ENCODE measurements around the gene CDC42EP4.

Gene CDC42EP4

DNA sequence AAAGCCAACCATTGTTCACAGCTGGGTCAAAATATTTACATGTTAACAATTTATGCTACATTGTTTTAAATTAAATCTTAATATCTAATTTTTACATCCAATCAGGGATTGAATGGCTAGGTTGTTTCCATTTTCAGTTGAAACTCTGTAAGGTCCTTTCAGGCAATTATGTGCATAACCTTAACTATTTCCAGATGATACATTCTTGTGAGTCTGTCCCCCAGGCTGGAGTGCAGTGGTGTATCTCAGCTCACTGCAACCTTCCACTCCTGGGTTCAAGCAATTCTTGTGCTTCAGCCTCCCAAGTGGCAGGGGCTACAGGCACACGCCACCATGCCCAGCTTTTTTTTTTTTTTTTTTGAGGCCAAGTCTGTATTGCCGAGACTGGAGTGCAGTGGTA, 10.4 kb downstream of the CDC42EP4 start:
- TF ChIP-seq, protein P1, sequence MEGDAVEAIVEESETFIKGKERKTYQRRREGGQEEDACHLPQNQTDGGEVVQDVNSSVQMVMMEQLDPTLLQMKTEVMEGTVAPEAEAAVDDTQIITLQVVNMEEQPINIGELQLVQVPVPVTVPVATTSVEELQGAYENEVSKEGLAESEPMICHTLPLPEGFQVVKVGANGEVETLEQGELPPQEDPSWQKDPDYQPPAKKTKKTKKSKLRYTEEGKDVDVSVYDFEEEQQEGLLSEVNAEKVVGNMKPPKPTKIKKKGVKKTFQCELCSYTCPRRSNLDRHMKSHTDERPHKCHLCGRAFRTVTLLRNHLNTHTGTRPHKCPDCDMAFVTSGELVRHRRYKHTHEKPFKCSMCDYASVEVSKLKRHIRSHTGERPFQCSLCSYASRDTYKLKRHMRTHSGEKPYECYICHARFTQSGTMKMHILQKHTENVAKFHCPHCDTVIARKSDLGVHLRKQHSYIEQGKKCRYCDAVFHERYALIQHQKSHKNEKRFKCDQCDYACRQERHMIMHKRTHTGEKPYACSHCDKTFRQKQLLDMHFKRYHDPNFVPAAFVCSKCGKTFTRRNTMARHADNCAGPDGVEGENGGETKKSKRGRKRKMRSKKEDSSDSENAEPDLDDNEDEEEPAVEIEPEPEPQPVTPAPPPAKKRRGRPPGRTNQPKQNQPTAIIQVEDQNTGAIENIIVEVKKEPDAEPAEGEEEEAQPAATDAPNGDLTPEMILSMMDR (IDR thresholded peaks at IDR 0.05; ENCODE audit: low read depth, low read length): no peak
- H3K4me3 ChIP-seq (ENCODE audit: low read depth, low read length): no peak overlapping the region
- DNase-seq (ENCODE audit: low read depth, low spot score): no peak
- in situ Hi-C loops (cut with HindIII; ENCODE audit: low sequenced_read_pairs): no loop called here

GRCh38 chr17:73300392-73300791, 11.4 kb downstream of the CDC42EP4 start:
- H3K4me3 ChIP-seq (ENCODE audit: low read depth, low read length): no peak overlapping the region
- TF ChIP-seq, protein P1 (IDR thresholded peaks at IDR 0.05; ENCODE audit: low read depth, low read length): no peak
- DNase-seq (ENCODE audit: low read depth, low spot score): no peak
- in situ Hi-C loops (cut with HindIII; ENCODE audit: low sequenced_read_pairs): no loop called here

DNA sequence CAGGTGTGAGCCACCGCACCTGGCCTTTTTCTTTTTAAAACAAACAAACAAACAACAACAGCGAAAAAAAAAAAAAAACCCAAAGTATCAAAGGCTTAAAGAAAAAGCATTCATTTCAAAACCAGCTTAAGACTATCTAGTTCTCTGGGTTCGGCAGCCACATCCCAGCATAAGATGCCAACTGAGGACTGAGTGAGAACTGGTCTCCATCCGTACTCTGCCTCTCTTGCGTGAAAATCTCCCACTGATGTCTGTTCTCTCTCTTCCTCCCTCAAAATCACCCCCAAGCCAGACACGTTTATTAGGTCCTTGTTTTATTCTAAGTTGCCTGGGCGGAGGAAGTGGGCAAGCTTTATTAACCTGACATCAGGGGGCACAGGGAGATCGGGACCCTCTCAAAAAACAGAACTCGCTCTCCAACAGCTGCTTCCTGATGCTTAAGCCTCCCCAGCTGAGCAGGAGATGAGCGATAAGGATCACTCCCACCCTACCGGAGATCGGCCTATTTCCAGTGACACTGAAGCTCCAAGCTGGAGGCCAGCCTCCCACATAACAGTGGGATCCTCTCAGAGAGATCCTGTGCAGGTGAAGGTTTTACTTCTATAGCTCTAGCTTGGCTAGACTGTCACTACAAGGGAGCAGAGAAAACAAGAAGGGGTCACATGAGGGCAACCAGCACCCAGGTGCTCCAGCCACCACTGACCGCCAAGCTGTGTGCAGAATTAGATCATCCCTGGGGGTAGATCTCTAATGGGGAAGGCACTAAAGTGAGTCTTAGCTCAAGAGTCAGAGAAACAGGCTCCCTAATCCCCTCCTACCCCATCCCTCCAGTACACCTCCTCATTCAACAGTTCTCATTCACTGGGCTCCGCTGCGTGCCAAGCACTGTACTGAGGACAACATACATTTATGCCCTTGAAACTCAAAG, 13.6 kb downstream of the CDC42EP4 start:
- in situ Hi-C loops (cut with HindIII; ENCODE audit: low sequenced_read_pairs): no loop called here
- TF ChIP-seq, protein P1 (IDR thresholded peaks at IDR 0.05; ENCODE audit: low read depth, low read length): no peak

DNA sequence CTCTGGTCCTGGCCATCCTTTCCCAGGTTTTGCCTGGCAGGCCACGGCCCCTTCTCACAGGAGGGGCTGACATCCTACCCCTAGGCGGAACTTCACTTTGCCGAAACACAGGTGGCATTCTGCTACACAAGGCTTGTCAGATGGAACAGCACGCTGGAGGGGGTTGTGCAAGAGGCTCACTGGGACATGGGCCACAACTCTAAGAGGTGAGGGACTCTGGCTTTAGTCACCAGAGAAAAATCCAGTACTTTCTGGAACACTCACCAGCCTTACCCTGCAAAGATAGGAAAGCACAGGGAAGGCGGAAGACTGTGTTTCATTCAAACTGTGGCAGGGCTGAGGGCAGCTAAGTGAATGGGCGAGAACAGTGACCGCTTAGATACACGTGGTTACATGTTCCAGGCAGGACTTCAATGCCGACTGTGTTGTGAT, 18.3 kb downstream of the CDC42EP4 start:
- in situ Hi-C loops (cut with HindIII; ENCODE audit: low sequenced_read_pairs): no loop called here
- no peak overlapping the region for H3K4me3 ChIP-seq (ENCODE audit: low read depth, low read length)
- DNase-seq (ENCODE audit: low read depth, low spot score): peak; percentile 78
- TF ChIP-seq, protein P1 (IDR thresholded peaks at IDR 0.05; ENCODE audit: low read depth, low read length): no peak

More for the DNA sequence above, 13.6 kb downstream of the CDC42EP4 start:
- H3K4me3 ChIP-seq (ENCODE audit: low read depth, low read length): no peak overlapping the region
- DNase-seq (ENCODE audit: low read depth, low spot score): peak; percentile 30

DNA sequence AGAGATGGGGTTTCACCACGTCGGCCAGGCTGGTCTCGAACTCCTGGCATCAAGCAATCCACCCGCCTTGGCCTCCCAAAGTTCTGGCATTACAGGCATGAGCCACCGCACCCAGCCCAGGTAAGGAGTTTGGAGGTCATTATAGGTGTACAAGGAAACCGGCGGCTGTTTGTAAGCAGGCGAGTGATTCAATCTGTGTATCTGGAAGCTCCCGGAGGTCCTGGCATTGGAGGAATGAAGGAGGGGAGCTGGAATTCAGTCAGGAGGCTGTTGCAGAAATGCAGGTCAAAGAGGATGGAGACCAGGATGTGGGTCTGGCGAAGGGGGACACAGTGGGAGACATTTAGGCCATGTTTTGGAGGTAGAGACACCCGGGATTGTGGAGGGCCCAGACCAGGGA, 18.8 kb downstream of the CDC42EP4 start:
- no peak for DNase-seq (ENCODE audit: low read depth, low spot score)
- TF ChIP-seq, protein P1 (IDR thresholded peaks at IDR 0.05; ENCODE audit: low read depth, low read length): no peak
- no peak overlapping the region for H3K4me3 ChIP-seq (ENCODE audit: low read depth, low read length)
- in situ Hi-C loops (cut with HindIII; ENCODE audit: low sequenced_read_pairs): no loop called here

DNA sequence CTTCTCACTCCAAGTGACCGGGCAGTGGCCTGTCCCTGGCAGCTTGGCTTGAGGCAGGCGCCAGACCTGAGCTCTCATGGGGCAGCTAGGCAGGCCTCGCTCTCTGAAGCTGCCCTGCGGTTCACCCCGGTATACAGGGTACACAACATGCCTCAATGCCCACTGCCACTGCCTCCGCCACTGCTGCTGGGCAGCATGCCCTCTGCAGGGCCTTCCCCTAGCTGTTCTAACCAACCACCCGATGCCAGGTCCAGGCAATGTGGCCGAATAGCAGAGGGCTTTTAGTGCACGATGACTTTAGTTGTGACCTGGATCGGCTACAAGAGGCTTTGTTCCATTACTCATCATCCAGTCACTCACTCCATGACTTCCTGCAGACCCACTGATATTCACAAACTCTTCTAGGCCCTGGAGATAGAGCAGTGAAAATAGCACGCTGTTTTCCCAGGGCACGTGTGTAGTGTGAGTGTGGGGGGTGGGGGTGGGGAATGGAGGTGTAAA, 19.7 kb downstream of the CDC42EP4 start:
- TF ChIP-seq, protein P1 (IDR thresholded peaks at IDR 0.05; ENCODE audit: low read depth, low read length): no peak
- in situ Hi-C loops (cut with HindIII; ENCODE audit: low sequenced_read_pairs): no loop called here
- H3K4me3 ChIP-seq (ENCODE audit: low read depth, low read length): no peak overlapping the region

More for the DNA sequence above, 19.7 kb downstream of the CDC42EP4 start:
- peak; percentile 82 for DNase-seq (ENCODE audit: low read depth, low spot score)
